HCT116 (cell line): Measurements from ENCODE around the gene SF3B1. TPM values are rescaled to one million over a fixed set of nuclear protein-coding genes. Genes with fewer than 3 reads are reported as not detected.

Experiments used
- ATAC-seq: fragments of 200-7000 bp; cut with Tn5 transposase; 2 replicates; pipeline ENCODE4 v1.9.1; 2020; ENCODE audit warnings: mild to moderate bottlenecking, moderate library complexity
- BruUV-seq: library from RNA; stranded (reverse); fragments of 400-500 nt; replicated peaks from 2 replicates; lab custom pipeline; 2021; lab: Mats Ljungman, UMichigan
- CTCF ChIA-PET: fragments of 300-600 bp; sonication (Branson Sonifier 250); formaldehyde crosslinking; loops from one replicate; lab custom pipeline; 2021; ENCODE audit warnings: antibody characterized with exemption; lab: Charles Lee
- POLR2A ChIA-PET: fragments of 300-600, 350-600 bp; sonication (Branson Sonifier 250); formaldehyde crosslinking; loops from one replicate; lab custom pipeline; 2021; ENCODE audit warnings: antibody characterized with exemption; lab: Charles Lee
- RAD21 ChIA-PET, 2 experiments: fragments of 300-600 bp; sonication (Branson Sonifier 250); formaldehyde crosslinking; loops; one replicate each; lab custom pipeline; 2023; ENCODE audit warnings: low total read pairs in 2 of 2; ENCODE audit not compliant: uncharacterized antibody in 2 of 2, unreplicated experiment in 2 of 2, low non-redundant PET in 1 of 2; lab: Charles Lee
- DNase-seq: peaks from one replicate; pipeline ENCODE4 v3.0.0-alpha.2; 2010; ENCODE audit warnings: low read depth, low spot score
- H2AFZ ChIP-seq: fragments of 200-600 bp; shearing (Covaris generic), sonication (generic); 2 replicates; pipeline ENCODE4 v1.6.1; 2017; ENCODE audit warnings: low read depth, mixed run types, mixed read lengths, antibody characterized with exemption, low read length; ENCODE audit not compliant: poor library complexity, severe bottlenecking
- H3K27ac ChIP-seq: 2 replicates; pipeline ENCODE4 v1.5.1; 2012; ENCODE audit warnings: low read depth, low read length
- H3K27me3 ChIP-seq: fragments of 200-600 bp; sonication (generic); 2 replicates; pipeline ENCODE4 v1.6.1; 2016; ENCODE audit warnings: mixed run types, low read length, mixed read lengths; ENCODE audit not compliant: insufficient read depth
- H3K36me3 ChIP-seq, 2 experiments: fragments of 200-500 bp in 1 of 2; fragments of 200-600 bp in 1 of 2; sonication (Bioruptor generic) in 1 of 2; sonication (generic) in 1 of 2; 2 replicates each; pipeline versions ENCODE4 v1.5.1 to v1.6.1; 2014 to 2016; ENCODE audit warnings: low read length in 2 of 2, inconsistent platforms in 1 of 2, mixed read lengths in 1 of 2, mixed run types in 1 of 2; ENCODE audit not compliant: insufficient read depth in 2 of 2, control insufficient read depth in 1 of 2
- H3K4me1 ChIP-seq, 2 experiments: fragments of 200-600 bp in 1 of 2; sonication (generic) in 1 of 2; 2 replicates each; pipeline versions ENCODE4 v1.5.1 to v1.6.1; 2012 to 2017; ENCODE audit warnings: low read length in 2 of 2, inconsistent platforms in 1 of 2, mild to moderate bottlenecking in 1 of 2, mixed read lengths in 1 of 2, mixed run types in 1 of 2, moderate library complexity in 1 of 2; ENCODE audit not compliant: insufficient read depth in 2 of 2, control insufficient read depth in 1 of 2
- H3K4me2 ChIP-seq: fragments of 200-600 bp; sonication (generic); 2 replicates; pipeline ENCODE4 v1.6.1; 2017; ENCODE audit warnings: mixed run types, low read length, mixed read lengths
- H3K4me3 ChIP-seq, 2 experiments: fragments of 200-600 bp in 1 of 2; sonication (generic) in 1 of 2; replicated peaks in 1 of 2; 2 replicates each; pipeline ENCODE4 v1.5.1; 2011 to 2016; ENCODE audit warnings: low read length in 2 of 2, control low read depth in 1 of 2, low read depth in 1 of 2, mild to moderate bottlenecking in 1 of 2, mixed read lengths in 1 of 2, mixed run types in 1 of 2
- H3K79me2 ChIP-seq: fragments of 200-600 bp; sonication (generic); 2 replicates; pipeline ENCODE4 v1.6.1; 2017; ENCODE audit warnings: mild to moderate bottlenecking, mixed run types, low read length, moderate library complexity, mixed read lengths; ENCODE audit not compliant: insufficient read depth
- H3K9ac ChIP-seq: fragments of 200-600 bp; sonication (generic); 2 replicates; pipeline ENCODE4 v1.6.1; 2016; ENCODE audit warnings: low read length, mixed read lengths
- H3K9me2 ChIP-seq: fragments of 200-600 bp; sonication (generic), shearing (Covaris generic); 2 replicates; pipeline ENCODE4 v1.6.1; 2017; ENCODE audit warnings: mixed run types, mild to moderate bottlenecking, moderate library complexity; ENCODE audit not compliant: insufficient read depth
- H3K9me3 ChIP-seq, 2 experiments: fragments of 200-500 bp in 1 of 2; fragments of 200-600 bp in 1 of 2; sonication (Bioruptor generic) in 1 of 2; sonication (generic) in 1 of 2; 2 replicates each; pipeline ENCODE4 v1.6.1; 2014 to 2017; ENCODE audit warnings: low read length in 2 of 2, mixed read lengths in 2 of 2, inconsistent platforms in 1 of 2, low read depth in 1 of 2, mild to moderate bottlenecking in 1 of 2, mixed run types in 1 of 2, moderate library complexity in 1 of 2; ENCODE audit not compliant: control insufficient read depth in 1 of 2, insufficient read depth in 1 of 2
- H4K20me1 ChIP-seq: fragments of 200-600 bp; sonication (generic), shearing (Covaris generic); 2 replicates; pipeline ENCODE4 v1.6.1; 2017; ENCODE audit warnings: mixed run types, mild to moderate bottlenecking, moderate library complexity; ENCODE audit not compliant: insufficient read depth
- ATF3 ChIP-seq: IDR thresholded peaks from 2 replicates; pipeline ENCODE4 v1.6.1; 2012
- CBX3 ChIP-seq: IDR thresholded peaks from 2 replicates; pipeline ENCODE4 v1.6.1; 2012; ENCODE audit warnings: low read depth
- CTCF ChIP-seq, 3 experiments: fragments of 200-600 bp in 1 of 3; sonication (generic) in 1 of 3; IDR thresholded peaks in 2 of 3; conservative IDR thresholded peaks in 1 of 3; 2 replicates each; pipeline ENCODE4 v1.5.1; 2012 to 2017; ENCODE audit warnings: low read depth in 2 of 3, low read length in 2 of 3, antibody characterized with exemption in 1 of 3, borderline replicate concordance in 1 of 3, control low read depth in 1 of 3, mild to moderate bottlenecking in 1 of 3, mixed read lengths in 1 of 3, mixed run types in 1 of 3, moderate library complexity in 1 of 3; ENCODE audit not compliant: insufficient read depth in 1 of 3
- EGR1 ChIP-seq: IDR thresholded peaks from 2 replicates; pipeline ENCODE4 v1.6.1; 2012; ENCODE audit warnings: low read depth
- EZH2 ChIP-seq: fragments of 200-600 bp; sonication (generic); IDR thresholded peaks from 2 replicates; pipeline ENCODE4 v1.6.1; 2017; ENCODE audit warnings: antibody characterized with exemption, mixed run types
- JUND ChIP-seq: IDR thresholded peaks from 2 replicates; pipeline ENCODE4 v1.6.1; 2012
- MAX ChIP-seq: IDR thresholded peaks from 2 replicates; pipeline ENCODE4 v1.6.1; 2012
- POLR2A ChIP-seq: IDR thresholded peaks from 2 replicates; pipeline ENCODE4 v1.7.0; 2011; ENCODE audit warnings: borderline replicate concordance; ENCODE audit not compliant: insufficient read depth, insufficient read length; ENCODE audit errors: extremely low read depth
- SIN3A ChIP-seq: IDR thresholded peaks from 2 replicates; pipeline ENCODE4 v1.6.1; 2012; ENCODE audit warnings: low read depth
- SP1 ChIP-seq: IDR thresholded peaks from 2 replicates; pipeline ENCODE4 v1.6.1; 2012; ENCODE audit warnings: low read depth
- SRF ChIP-seq: IDR thresholded peaks from 2 replicates; pipeline ENCODE4 v1.6.1; 2012; ENCODE audit warnings: low read depth
- YY1 ChIP-seq: IDR thresholded peaks from 2 replicates; pipeline ENCODE4 v1.6.1; 2011; ENCODE audit warnings: low read length, low read depth, moderate library complexity, mild to moderate bottlenecking; ENCODE audit not compliant: insufficient replicate concordance; ENCODE audit errors: extremely low read depth
- ZBTB33 ChIP-seq: IDR thresholded peaks from 2 replicates; pipeline ENCODE4 v1.6.1; 2011; ENCODE audit warnings: mild to moderate bottlenecking, low read length, moderate library complexity; ENCODE audit not compliant: insufficient replicate concordance; ENCODE audit errors: extremely low read depth
- intact Hi-C: fragments of 100-400 bp; cut with micrococcal nuclease; formaldehyde crosslinking; loops from 2 replicates; pipeline ENCODE4 v1.10.0; 2022
- total RNA-seq: library from RNA; stranded (reverse); gene quantifications from one replicate; pipeline ENCODE4 v1.2.1, GENCODE V29; 2021; ENCODE audit not compliant: unreplicated experiment

Gene SF3B1
- total RNA-seq, 1 experiment from 2014 or later, result 282 TPM

GRCh38 chr2:197378086-197378485, 56.7 kb downstream of the SF3B1 start:
- H3K4me3 ChIP-seq, result no peak overlapping the region
- H3K9ac ChIP-seq, result no peak overlapping the region
- no peaks in the 10 kb centered on the region for H3K79me2 ChIP-seq
- ChIA-PET POLR2A (no interaction called here), CTCF (interaction anchor here (1.0 to 1.4 kb wide), 2 partner anchors 265 to 528 kb away, joined by 3 to 11 read pairs; no protein-coding TSS in a partner anchor), RAD21 (interaction anchor here in 1 of 2 experiments (0.7 kb wide), 1 partner anchor 57 kb away, joined by 3 read pairs; no protein-coding TSS in a partner anchor)
- H3K4me2 ChIP-seq, result no peak overlapping the region
- H3K4me1 ChIP-seq, result no peaks in the 10 kb centered on the region
- no peaks in the 10 kb centered on the region for H4K20me1 ChIP-seq
- TF ChIP-seq CTCF (IDR thresholded peaks at IDR 0.05 in 2 of 3, conservative IDR thresholded peaks at IDR 0.05 in 1 of 3; ENCODE audit: borderline replicate concordance in 1 of 3, insufficient read depth in 1 of 3, low read depth in 2 of 3, low read length in 2 of 3) (no peak), MAX (no peak)
- intact Hi-C loops, result loop anchor here (1.0 to 10.0 kb wide), 7 partner anchors 187 to 1243 kb away; no protein-coding TSS in a partner anchor
- no peaks in the 10 kb centered on the region for H3K27me3 ChIP-seq
- H3K36me3 ChIP-seq, result no peaks in the 10 kb centered on the region
- no TSS peak for BruUV-seq
- ATAC-seq (no peak), DNase-seq (no peak)
- H3K9me3 ChIP-seq, result no peaks in the 10 kb centered on the region
- H2AFZ ChIP-seq, result no peak overlapping the region
- H3K27ac ChIP-seq, result no peak overlapping the region
- H3K9me2 ChIP-seq, result no peaks in the 10 kb centered on the region

- no peak overlapping the region for H3K27ac ChIP-seq
- ChIA-PET RAD21 (no interaction called here), CTCF (interaction anchor here (1.4 kb wide), 1 partner anchor 264 kb away, joined by 11 read pairs; no protein-coding TSS in a partner anchor), POLR2A (no interaction called here)
- H3K9ac ChIP-seq, result no peak overlapping the region
- H3K9me2 ChIP-seq, result no peaks in the 10 kb centered on the region
- H3K36me3 ChIP-seq, result no peaks in the 10 kb centered on the region
- no peak for DNase-seq
- no peaks in the 10 kb centered on the region for H3K79me2 ChIP-seq
- H3K9me3 ChIP-seq, result no peaks in the 10 kb centered on the region
- H4K20me1 ChIP-seq, result no peaks in the 10 kb centered on the region
- no peaks in the 10 kb centered on the region for H3K4me1 ChIP-seq
- intact Hi-C loops, result loop anchor here (1.0 to 10.0 kb wide), 7 partner anchors 186 to 1243 kb away; no protein-coding TSS in a partner anchor
- H2AFZ ChIP-seq, result no peak overlapping the region
- no TSS peak for BruUV-seq
- no peak overlapping the region for H3K4me3 ChIP-seq
- no peak for ATAC-seq
- H3K4me2 ChIP-seq, result no peak overlapping the region
- no peaks in the 10 kb centered on the region for H3K27me3 ChIP-seq
- TF ChIP-seq CTCF (IDR thresholded peaks at IDR 0.05 in 2 of 3, conservative IDR thresholded peaks at IDR 0.05 in 1 of 3; ENCODE audit: borderline replicate concordance in 1 of 3, insufficient read depth in 1 of 3, low read depth in 2 of 3, low read length in 2 of 3) (no peak), CBX3 (no peak), POLR2A (no peak), ZBTB33 (no peak), EGR1 (no peak), SRF (no peak), EZH2 (no peak), ATF3 (no peak), SP1 (no peak), SIN3A (no peak), JUND (no peak), YY1 (no peak)
Observed at GRCh38 chr2:197377670-197378069, 57.2 kb downstream of the SF3B1 start.
